Small intestine (tissue), 16 donors: Measurements from ENCODE around the gene TAL1. TPM values are rescaled to one million over a fixed set of nuclear protein-coding genes. Genes with fewer than 3 reads are reported as not detected.
"Not testable (repeated sequence)": the region's sequence is repeated elsewhere in the genome, so short reads cannot be mapped to it uniquely, and the experiment has no call there.

ENCODE experiments used
- DNase-seq, 2 donors: peaks; one replicate each; pipeline versions ENCODE4 v3.0.0 to v3.0.0-alpha.2; 2013
- FAIRE-seq: peaks from 2 replicates; lab custom pipeline; 2012; peaks lifted over from hg19 to GRCh38; lab: Jason Lieb, UNC
- H3K27ac ChIP-seq, 3 donors: one replicate each; pipeline ENCODE4 v1.5.1; 2013; ENCODE audit warnings: low read length in 2 of 3, mild to moderate bottlenecking in 2 of 3, control low read depth in 1 of 3, inconsistent platforms in 1 of 3, low read depth in 1 of 3, moderate library complexity in 1 of 3
- H3K27me3 ChIP-seq, 3 donors: one replicate each; pipeline ENCODE4 v1.6.1; 2013; ENCODE audit warnings: low read length in 3 of 3, inconsistent platforms in 1 of 3; ENCODE audit not compliant: control insufficient read depth in 3 of 3, insufficient read depth in 3 of 3
- H3K36me3 ChIP-seq, 3 donors: one replicate each; pipeline ENCODE4 v1.6.1; 2013; ENCODE audit warnings: low read length in 3 of 3, inconsistent platforms in 1 of 3, low read depth in 1 of 3, mild to moderate bottlenecking in 1 of 3, moderate library complexity in 1 of 3; ENCODE audit not compliant: control insufficient read depth in 3 of 3, insufficient read depth in 2 of 3
- H3K4me1 ChIP-seq, 3 donors: one replicate each; pipeline ENCODE4 v1.6.1; 2013; ENCODE audit warnings: low read length in 2 of 3, inconsistent platforms in 1 of 3, low read depth in 1 of 3, mild to moderate bottlenecking in 1 of 3, moderate library complexity in 1 of 3; ENCODE audit not compliant: control insufficient read depth in 3 of 3, insufficient read depth in 2 of 3
- H3K4me3 ChIP-seq, 3 donors: one replicate each; pipeline ENCODE4 v1.5.1; 2013; ENCODE audit warnings: low read length in 3 of 3, control low read depth in 1 of 3, inconsistent platforms in 1 of 3, low read depth in 1 of 3, mild to moderate bottlenecking in 1 of 3, moderate library complexity in 1 of 3
- H3K9me3 ChIP-seq, 2 donors: one replicate each; pipeline ENCODE4 v1.6.1; 2013; ENCODE audit warnings: low read depth in 1 of 2, low read length in 1 of 2; ENCODE audit not compliant: control insufficient read depth in 2 of 2, insufficient read depth in 1 of 2
- WGBS, 3 donors: extraction: QIAGEN DNeasy Blood & Tissue Kit; methylation state at CpG; one replicate each; pipeline ENCODE4 v1.1.7; 2013; 5-methylcytosine and 5-hydroxymethylcytosine counted together
- long read RNA-seq, 10 donors: transcript quantifications; one replicate each; lab custom pipeline, GENCODE V29; 2026
- polyA plus RNA-seq, 4 donors: library from polyadenylated mRNA; stranded (reverse) in 3 of 4; unstranded in 1 of 4; fragments of 200-250 nt in 3 of 4; fragments of 120-200 nt in 1 of 4; gene quantifications; one replicate each; pipeline versions ENCODE4 v1.2.1 to v1.2.3, GENCODE V29; 2013
- donor health status: healthy with polysubstance abuse.
- donor health status: control.
- donor health status: control.
- donor health status: Bipolar disorder and iron deficiency.
- donor health status: healthy.

TAL1 gene
- polyA plus RNA-seq = 1 to 10 TPM in 2 of 4 donors, under 1 TPM in 2; 0.27 to 4.7 (median 0.92) TPM
- long read RNA-seq, donor 1 = 0 reads
- long read RNA-seq, donor 2 = 0 reads
- long read RNA-seq, donor 3, partial matches to known transcripts = 0 of 1 reads
- long read RNA-seq, donor 3, other reads (novel, unspliced or antisense) = 0 of 1 reads
- long read RNA-seq, donor 4 = 0 reads
- long read RNA-seq, donor 5, full-length matches to known transcripts = 1 of 1 reads
- long read RNA-seq, donor 5, partial matches to known transcripts = 0 of 1 reads
- long read RNA-seq, donor 5, other reads (novel, unspliced or antisense) = 0 of 1 reads
- long read RNA-seq, donor 6 = 0 reads
- long read RNA-seq, donor 7 = 0 reads
- long read RNA-seq, donor 8 = 0 reads
- long read RNA-seq, donor 9 = 0 reads
- long read RNA-seq, donor 10 = 0 reads

GRCh38 chr1:47232187-47232874 is at the start of gene TAL1:
Gene TAL1 (minus strand): TSS chr1:47232225. CDS start chr1:47225888, 6,337 bp downstream.
- no peaks in the 10 kb centered on the region for H3K9me3 ChIP-seq
- no peak for FAIRE-seq
- DNase-seq = peak in 1 of 2 donors; percentile 53
- H3K36me3 ChIP-seq = no peaks in the 10 kb centered on the region
- WGBS, 3 donors = 4 to 9% (median 6%) methylated on average over 38 to 51 of the region's 51 CpGs
- H3K27ac ChIP-seq = peak within 1 kb of the TSS in 2 of 3 donors; percentile 10 to 80
- peak within 1 kb of the TSS; percentile 9 to 34 (median 26) for H3K4me3 ChIP-seq
- peaks cover 0 to 86% (median 58%) of the 10 kb centered on the region in 3 donors for H3K27me3 ChIP-seq
- peaks cover 0 to 15% (median 6%) of the 10 kb centered on the region in 3 donors for H3K4me1 ChIP-seq

DNA sequence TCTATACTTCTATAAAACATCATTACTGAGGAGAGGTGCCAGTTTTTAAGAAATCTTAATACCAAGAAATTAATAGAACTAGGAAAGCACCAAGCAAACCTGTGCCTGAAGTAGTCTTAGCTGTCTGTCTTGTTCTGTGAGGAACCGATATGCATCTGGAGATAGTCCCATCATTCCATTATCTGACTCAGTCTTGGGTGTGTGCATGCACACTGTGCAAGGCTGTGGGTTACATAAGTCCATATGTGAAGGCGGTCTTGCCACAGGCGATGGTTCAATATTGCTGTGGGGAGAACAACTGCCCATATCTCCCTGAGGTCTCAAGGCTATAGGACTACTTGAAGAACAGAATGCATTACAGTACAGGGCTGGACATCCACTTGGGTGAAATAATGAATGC is 48.1 kb upstream of the TAL1 start:
- no peak for FAIRE-seq
- H3K9me3 ChIP-seq = no peaks in the 10 kb centered on the region
- WGBS, 3 donors = 97 to 98% (median 97%) methylated on average over 3 of the region's 3 CpGs

GRCh38 chr1:47276850-47277249 is 44.8 kb upstream of the TAL1 start:
- H3K4me1 ChIP-seq = no peaks in the 10 kb centered on the region
- WGBS, 3 donors = 82 to 94% (median 88%) methylated on average over 2 of the region's 2 CpGs
- H3K36me3 ChIP-seq = peaks cover 0 to 7% (median 3%) of the 10 kb centered on the region in 3 donors
- DNase-seq (no peak), FAIRE-seq (no peak)
- no peaks in the 10 kb centered on the region for H3K27me3 ChIP-seq
- H3K9me3 ChIP-seq = no peaks in the 10 kb centered on the region
- H3K4me3 ChIP-seq = no peak overlapping the region
- no peak overlapping the region for H3K27ac ChIP-seq

More for the DNA sequence above, 48.1 kb upstream of the TAL1 start:
- no peaks in the 10 kb centered on the region for H3K27me3 ChIP-seq
- no peak overlapping the region for H3K4me3 ChIP-seq
- no peak overlapping the region for H3K27ac ChIP-seq
- peaks cover 0 to 13% (median 5%) of the 10 kb centered on the region in 3 donors for H3K36me3 ChIP-seq
- DNase-seq = no peak
- no peaks in the 10 kb centered on the region for H3K4me1 ChIP-seq

DNA sequence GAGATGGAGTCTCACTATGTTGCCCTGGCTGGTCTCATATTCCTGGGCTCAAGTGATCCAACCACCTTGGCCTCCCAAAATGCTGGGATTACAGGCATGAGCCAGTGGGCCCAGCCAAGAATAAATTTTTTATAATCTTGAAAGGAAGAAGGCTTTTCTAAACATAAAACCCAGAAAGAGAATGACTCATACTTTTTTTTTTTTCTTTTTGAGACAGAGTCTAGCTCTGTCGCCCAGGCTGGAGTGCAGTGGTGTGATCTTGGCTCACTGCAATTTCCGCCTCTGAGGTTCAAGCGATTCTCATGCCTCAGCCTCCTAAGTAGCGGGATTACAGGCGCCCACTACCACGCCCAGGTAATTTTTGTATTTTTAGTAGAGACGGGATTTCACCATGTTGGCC is 43.8 kb upstream of the TAL1 start:
- not testable (repeated sequence) for DNase-seq, H3K36me3 ChIP-seq, H3K9me3 ChIP-seq, H3K4me1 ChIP-seq, H3K4me3 ChIP-seq, H3K27ac ChIP-seq, H3K27me3 ChIP-seq, FAIRE-seq
- WGBS, 3 donors = 96 to 97% (median 96%) methylated on average over 7 of the region's 7 CpGs

DNA sequence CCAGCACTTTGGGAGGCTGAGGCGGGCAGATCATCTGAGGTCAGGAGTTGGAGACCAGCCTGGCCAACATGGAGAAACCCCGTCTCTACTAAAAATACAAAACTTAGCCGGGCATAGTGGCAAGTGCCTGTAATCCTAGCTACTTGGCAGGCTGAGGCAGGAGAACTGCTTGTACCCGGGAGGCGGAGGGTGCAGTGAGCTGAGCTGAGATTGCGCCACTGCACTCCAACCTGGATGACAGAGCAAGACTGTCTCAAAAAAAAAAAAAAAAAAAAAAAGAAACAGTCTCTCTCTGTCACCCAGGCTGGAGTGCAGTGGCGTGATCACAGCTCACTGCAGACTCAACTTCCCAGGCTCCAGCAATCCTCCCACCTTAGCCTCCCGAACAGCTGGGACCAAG is 33.5 kb upstream of the TAL1 start:
- H3K4me3 ChIP-seq, FAIRE-seq, H3K27me3 ChIP-seq, H3K27ac ChIP-seq, H3K36me3 ChIP-seq, H3K9me3 ChIP-seq, DNase-seq, H3K4me1 ChIP-seq: not testable (repeated sequence)
- WGBS, 3 donors = 97 to 99% (median 97%) methylated on average over 8 of the region's 8 CpGs

DNA sequence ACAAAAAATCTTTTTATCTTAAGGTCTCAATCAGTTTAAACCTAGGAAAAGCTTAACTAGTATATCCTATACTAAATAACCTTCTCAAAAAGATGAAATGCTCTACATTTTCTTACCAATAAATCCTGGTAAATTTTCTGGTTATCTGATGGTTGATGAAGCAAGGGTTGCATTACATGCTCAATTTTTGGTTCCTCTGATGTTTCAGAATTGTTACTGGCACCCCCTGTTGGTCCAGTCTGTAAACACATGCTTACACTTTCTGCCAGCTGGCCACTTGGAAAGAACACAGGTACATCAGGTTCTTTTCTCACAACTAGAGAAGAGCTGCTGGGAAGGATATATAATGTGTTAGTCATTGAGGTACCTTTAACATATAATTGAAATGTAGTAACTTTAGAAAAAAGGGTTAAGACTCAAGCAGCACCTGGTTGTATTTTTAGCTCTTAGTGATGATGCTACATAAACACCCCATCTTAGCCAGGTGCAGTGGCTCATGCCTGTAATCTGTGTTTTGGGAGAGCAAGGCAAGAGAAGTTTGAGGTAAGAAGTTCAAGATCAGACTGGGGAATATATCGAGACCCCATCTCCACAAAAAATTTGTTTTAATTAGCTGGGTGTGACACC is 30.9 kb upstream of the TAL1 start:
- 87 to 100% (median 90%) methylated on average over 1 of the region's 1 CpG for WGBS, 3 donors

GRCh38 chr1:47257224-47257623 is 25.2 kb upstream of the TAL1 start:
- DNase-seq = no peak
- no peak overlapping the region for H3K4me3 ChIP-seq
- no peak for FAIRE-seq
- H3K4me1 ChIP-seq = no peaks in the 10 kb centered on the region
- WGBS, 3 donors = 64 to 88% (median 74%) methylated on average over 2 of the region's 2 CpGs
- no peak overlapping the region for H3K27ac ChIP-seq
- H3K36me3 ChIP-seq = peaks cover 0 to 6% (median 0%) of the 10 kb centered on the region in 3 donors
- H3K27me3 ChIP-seq = no peaks in the 10 kb centered on the region
- H3K9me3 ChIP-seq = no peaks in the 10 kb centered on the region

More for the DNA sequence above, 30.9 kb upstream of the TAL1 start:
- H3K27me3 ChIP-seq = no peaks in the 10 kb centered on the region
- H3K4me1 ChIP-seq = no peaks in the 10 kb centered on the region
- no peak overlapping the region for H3K27ac ChIP-seq
- H3K36me3 ChIP-seq = peaks cover 0 to 8% (median 2%) of the 10 kb centered on the region in 3 donors
- no peak for FAIRE-seq
- H3K4me3 ChIP-seq = no peak overlapping the region
- H3K9me3 ChIP-seq = no peaks in the 10 kb centered on the region
- peak; percentile 50 to 56 for DNase-seq

GRCh38 chr1:47252795-47253194 is 20.8 kb upstream of the TAL1 start:
- 91 to 94% (median 94%) methylated on average over 5 of the region's 5 CpGs for WGBS, 3 donors
- FAIRE-seq = no peak
- Histone ChIP-seq H3K9me3 (no peaks in the 10 kb centered on the region), H3K27ac (no peak overlapping the region), H3K36me3 (peaks cover 0 to 3% (median 0%) of the 10 kb centered on the region in 3 donors), H3K27me3 (no peaks in the 10 kb centered on the region), H3K4me1 (no peaks in the 10 kb centered on the region), H3K4me3 (no peak overlapping the region)
- DNase-seq = no peak
